ENCODE results near the gene FADS3. TPM values are rescaled to one million over a fixed set of nuclear protein-coding genes. Genes with fewer than 3 reads are reported as not detected.

The FADS3 gene
- total RNA-seq, 1 donor from 2014 or later = 9.7 TPM

DNA sequence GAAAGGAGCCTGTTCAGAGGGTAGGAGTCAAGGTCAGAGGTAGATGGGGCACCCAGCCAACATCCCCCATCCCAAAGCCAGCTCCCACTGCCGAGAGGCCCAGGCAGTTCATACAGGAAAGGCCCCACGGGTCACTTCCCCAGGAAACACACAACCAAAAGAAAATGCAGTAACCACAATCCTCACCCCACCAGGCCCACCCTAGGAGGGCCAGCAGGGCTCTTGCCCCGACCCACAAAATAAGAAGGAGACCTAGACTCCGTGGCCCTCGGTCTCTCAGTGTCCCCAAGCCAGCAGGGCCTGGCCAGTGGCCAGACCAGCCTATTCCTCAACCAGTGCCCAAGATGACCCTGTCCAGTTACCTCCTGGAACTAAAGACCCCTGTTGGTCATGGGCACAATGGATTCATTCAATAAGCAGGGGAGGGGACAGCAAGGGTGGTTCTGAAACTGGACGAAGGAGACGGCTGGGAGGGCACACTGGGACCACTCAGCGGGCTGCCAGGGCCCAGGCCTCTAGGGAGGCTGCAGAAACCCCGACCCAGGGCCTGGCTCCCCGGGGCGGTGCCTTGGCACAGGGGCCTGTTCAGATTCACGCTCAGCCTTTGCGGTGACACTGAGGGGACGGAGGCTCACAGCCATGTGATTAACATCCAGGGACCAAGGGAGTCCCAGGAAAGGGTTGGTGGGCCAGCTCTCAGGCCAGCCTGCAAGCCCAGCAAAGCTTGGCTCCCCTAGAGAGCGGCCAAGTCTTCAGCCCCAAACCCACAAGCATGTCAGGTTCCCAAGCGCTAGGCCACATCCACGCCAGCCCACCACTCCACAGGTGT lies 20.6 kb upstream of the FADS3 start:
- H3K4me1 Mint-ChIP-seq (ENCODE audit: low read depth, unreplicated experiment) = no peaks in the 10 kb centered on the region
- no peaks in the 10 kb centered on the region for H3K9me3 Mint-ChIP-seq (ENCODE audit: unreplicated experiment)
- peaks cover 12% of the 10 kb centered on the region for H3K27me3 Mint-ChIP-seq (ENCODE audit: unreplicated experiment)
- no peak overlapping the region for H3K27ac Mint-ChIP-seq (ENCODE audit: unreplicated experiment)
- no peak overlapping the region for H3K4me3 Mint-ChIP-seq (ENCODE audit: unreplicated experiment)
- no peaks in the 10 kb centered on the region for H3K36me3 Mint-ChIP-seq (ENCODE audit: unreplicated experiment)
- TF ChIP-seq, protein P1, sequence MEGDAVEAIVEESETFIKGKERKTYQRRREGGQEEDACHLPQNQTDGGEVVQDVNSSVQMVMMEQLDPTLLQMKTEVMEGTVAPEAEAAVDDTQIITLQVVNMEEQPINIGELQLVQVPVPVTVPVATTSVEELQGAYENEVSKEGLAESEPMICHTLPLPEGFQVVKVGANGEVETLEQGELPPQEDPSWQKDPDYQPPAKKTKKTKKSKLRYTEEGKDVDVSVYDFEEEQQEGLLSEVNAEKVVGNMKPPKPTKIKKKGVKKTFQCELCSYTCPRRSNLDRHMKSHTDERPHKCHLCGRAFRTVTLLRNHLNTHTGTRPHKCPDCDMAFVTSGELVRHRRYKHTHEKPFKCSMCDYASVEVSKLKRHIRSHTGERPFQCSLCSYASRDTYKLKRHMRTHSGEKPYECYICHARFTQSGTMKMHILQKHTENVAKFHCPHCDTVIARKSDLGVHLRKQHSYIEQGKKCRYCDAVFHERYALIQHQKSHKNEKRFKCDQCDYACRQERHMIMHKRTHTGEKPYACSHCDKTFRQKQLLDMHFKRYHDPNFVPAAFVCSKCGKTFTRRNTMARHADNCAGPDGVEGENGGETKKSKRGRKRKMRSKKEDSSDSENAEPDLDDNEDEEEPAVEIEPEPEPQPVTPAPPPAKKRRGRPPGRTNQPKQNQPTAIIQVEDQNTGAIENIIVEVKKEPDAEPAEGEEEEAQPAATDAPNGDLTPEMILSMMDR (IDR thresholded peaks at IDR 0.05; ENCODE audit: partially characterized antibody, unreplicated experiment) = no peak
- no peak for DNase-seq

DNA sequence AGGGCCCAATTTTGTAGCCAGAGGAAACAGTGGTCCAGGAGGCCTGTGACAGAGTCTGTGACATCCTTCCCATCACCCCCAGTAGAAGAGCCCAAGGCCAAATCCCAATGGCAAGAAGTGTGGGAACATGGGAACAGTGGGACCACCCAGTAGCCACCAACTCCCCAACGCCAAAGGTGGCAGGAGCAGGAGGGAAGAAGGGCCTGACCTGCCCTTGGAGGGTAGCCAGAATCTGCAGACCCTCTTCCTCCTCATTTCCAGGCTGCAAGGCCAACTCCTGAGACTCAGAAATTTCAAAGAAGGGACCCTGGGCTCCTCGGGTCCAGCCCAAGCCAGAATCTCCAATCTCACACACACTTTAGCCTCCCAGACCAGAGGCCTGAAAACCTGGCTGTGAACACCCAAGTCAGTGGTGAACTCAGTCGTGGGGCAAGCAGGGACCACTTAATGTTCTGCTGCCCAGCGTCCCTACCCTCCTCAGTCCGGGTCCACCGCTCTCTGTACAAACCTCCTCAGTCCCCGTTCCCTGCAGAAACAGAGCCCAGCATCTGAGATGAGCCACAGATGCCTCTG lies 19.9 kb upstream of the FADS3 start:
- TF ChIP-seq, protein P1 (IDR thresholded peaks at IDR 0.05; ENCODE audit: partially characterized antibody, unreplicated experiment) = no peak
- no peak for DNase-seq
- Mint-ChIP-seq H3K4me3 (ENCODE audit: unreplicated experiment) (no peak overlapping the region), H3K9me3 (ENCODE audit: unreplicated experiment) (no peaks in the 10 kb centered on the region), H3K36me3 (ENCODE audit: unreplicated experiment) (no peaks in the 10 kb centered on the region), H3K27ac (ENCODE audit: unreplicated experiment) (no peak overlapping the region), H3K4me1 (ENCODE audit: low read depth, unreplicated experiment) (no peaks in the 10 kb centered on the region), H3K27me3 (ENCODE audit: unreplicated experiment) (peaks cover 9% of the 10 kb centered on the region)

DNA sequence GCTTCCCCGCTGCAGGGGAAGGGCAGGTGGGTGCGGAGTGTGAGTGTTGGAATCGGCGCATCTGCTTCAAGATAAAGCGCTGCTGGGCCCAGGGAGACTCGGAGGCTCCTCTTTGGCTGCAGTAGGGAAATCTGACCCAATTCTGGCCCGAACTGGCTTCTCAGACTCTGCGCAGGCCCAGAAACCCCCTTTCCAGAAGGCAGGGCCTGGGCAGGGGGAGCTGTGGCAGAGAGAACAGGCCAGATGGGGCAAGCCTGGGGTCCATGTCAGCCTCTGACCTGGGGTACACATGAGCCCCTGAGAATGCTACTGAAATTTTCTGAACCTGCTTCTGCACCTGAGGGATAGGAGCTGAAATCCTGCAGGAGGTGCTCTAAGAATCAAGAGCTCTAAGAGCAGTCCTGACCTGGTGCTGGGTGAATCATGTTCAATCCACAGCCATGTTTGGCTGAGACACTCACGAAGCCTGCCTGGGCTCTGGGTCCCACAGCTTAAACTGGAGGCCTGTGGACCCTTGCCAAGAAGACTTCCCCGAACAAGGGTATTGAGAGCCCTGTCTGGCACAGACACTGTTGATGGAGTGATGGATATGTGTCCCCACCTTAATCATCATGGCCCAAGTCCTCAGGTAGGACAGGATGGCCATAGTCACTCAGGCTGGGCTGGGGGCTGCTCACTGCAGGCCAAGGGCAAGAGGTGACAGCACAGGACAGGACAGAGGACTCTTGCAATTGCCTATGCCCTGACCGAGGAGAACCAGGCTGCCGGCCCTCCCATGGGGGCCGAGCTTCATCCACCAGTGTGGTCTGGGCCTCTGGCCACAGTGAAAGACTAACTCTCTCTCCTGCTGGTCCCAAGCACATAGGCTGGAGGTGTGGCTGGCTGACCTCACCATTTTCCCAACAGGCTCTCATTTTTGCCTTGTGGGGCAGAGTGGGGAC lies 19.1 kb upstream of the FADS3 start:
- Mint-ChIP-seq H3K36me3 (ENCODE audit: unreplicated experiment) (no peaks in the 10 kb centered on the region), H3K9me3 (ENCODE audit: unreplicated experiment) (no peaks in the 10 kb centered on the region), H3K4me1 (ENCODE audit: low read depth, unreplicated experiment) (no peaks in the 10 kb centered on the region), H3K27me3 (ENCODE audit: unreplicated experiment) (peaks cover 7% of the 10 kb centered on the region), H3K4me3 (ENCODE audit: unreplicated experiment) (no peak overlapping the region), H3K27ac (ENCODE audit: unreplicated experiment) (no peak overlapping the region)
- TF ChIP-seq, protein P1 (IDR thresholded peaks at IDR 0.05; ENCODE audit: partially characterized antibody, unreplicated experiment) = no peak
- DNase-seq = no peak

DNA sequence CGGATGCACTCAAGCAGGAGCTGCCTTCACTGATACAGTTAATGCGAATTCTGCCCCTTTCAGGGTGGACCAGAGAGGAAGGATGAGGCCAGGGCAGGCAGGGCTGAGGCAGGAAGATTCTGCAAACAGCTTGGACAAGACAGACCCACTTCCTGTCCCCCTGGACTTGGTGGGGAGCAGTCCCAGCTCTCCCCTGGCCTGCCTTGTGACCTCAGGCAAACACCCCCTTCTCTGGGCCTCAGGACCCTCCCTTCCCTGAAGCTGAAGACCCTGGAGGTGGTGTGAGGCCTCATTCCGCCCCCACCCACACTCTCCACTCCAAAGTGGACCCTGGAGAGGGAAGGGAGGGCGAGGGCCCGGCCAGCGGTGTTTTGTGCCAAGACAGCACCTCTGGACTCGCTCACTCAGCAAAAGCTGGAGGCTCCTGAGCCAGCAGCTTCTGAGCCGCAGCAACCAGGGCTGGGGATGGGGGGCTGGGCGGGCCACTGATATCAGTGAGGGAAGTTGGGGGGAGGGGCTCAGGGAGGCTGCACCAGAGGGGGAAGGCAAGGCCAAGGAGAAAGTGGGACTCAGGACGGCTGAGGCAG lies 17.5 kb upstream of the FADS3 start:
- Mint-ChIP-seq H3K4me3 (ENCODE audit: unreplicated experiment) (no peak overlapping the region), H3K4me1 (ENCODE audit: low read depth, unreplicated experiment) (no peaks in the 10 kb centered on the region), H3K27me3 (ENCODE audit: unreplicated experiment) (peaks cover 6% of the 10 kb centered on the region), H3K27ac (ENCODE audit: unreplicated experiment) (no peak overlapping the region), H3K36me3 (ENCODE audit: unreplicated experiment) (no peaks in the 10 kb centered on the region), H3K9me3 (ENCODE audit: unreplicated experiment) (no peaks in the 10 kb centered on the region)
- DNase-seq = peak; percentile 23
- TF ChIP-seq, protein P1 (IDR thresholded peaks at IDR 0.05; ENCODE audit: partially characterized antibody, unreplicated experiment) = no peak

Data from glutamatergic neuron (in vitro differentiated cells).